HepG2 (cell line): ENCODE data around the gene RPP14. TPM values are rescaled to one million over a fixed set of nuclear protein-coding genes. Genes with fewer than 3 reads are reported as not detected.
A peak's percentile ranks its signal among the peaks of the same experiment; 100 is the strongest.

Experiments used
- BRD4 ChIP-seq: sonication (generic); formaldehyde crosslinking; IDR thresholded peaks from 2 replicates; pipeline ENCODE4 v1.4.0; 2020; ENCODE audit warnings: missing genetic modification reagents
- CEBPB ChIP-seq: IDR thresholded peaks from 2 replicates; pipeline ENCODE4 v1.6.1; 2011; ENCODE audit warnings: low read depth, low read length, improper control_type of control experiment, borderline replicate concordance
- ETV6 ChIP-seq: sonication (generic); formaldehyde crosslinking; conservative IDR thresholded peaks from 2 replicates; pipeline ENCODE4 v1.4.0; 2020; ENCODE audit warnings: missing genetic modification reagents
- MIER3 ChIP-seq: IDR thresholded peaks from 2 replicates; pipeline ENCODE4 v1.6.1; 2016; ENCODE audit warnings: missing compliant biosample characterization, borderline replicate concordance
- PHF20 ChIP-seq: sonication (generic); formaldehyde crosslinking; IDR thresholded peaks from 2 replicates; pipeline ENCODE4 v1.5.0; 2020; ENCODE audit warnings: mild to moderate bottlenecking, missing genetic modification reagents
- RFX5 ChIP-seq: IDR thresholded peaks from 2 replicates; pipeline ENCODE4 v1.6.1; 2011; ENCODE audit warnings: low read depth, low read length, improper control_type of control experiment
- SPEN ChIP-seq: sonication (generic); formaldehyde crosslinking; IDR thresholded peaks from 2 replicates; pipeline ENCODE4 v1.5.1; 2020; ENCODE audit warnings: low read depth, mild to moderate bottlenecking, missing genetic modification reagents
- ZBTB39 ChIP-seq: sonication (generic); formaldehyde crosslinking; IDR thresholded peaks from 2 replicates; pipeline ENCODE4 v1.5.0; 2020; ENCODE audit warnings: missing genetic modification reagents
- ZFP36L1 ChIP-seq: sonication (generic); formaldehyde crosslinking; IDR thresholded peaks from 2 replicates; pipeline ENCODE4 v1.8.0; 2022; ENCODE audit warnings: mild to moderate bottlenecking, missing genetic modification reagents, moderate library complexity
- ZFP41 ChIP-seq: sonication (generic); formaldehyde crosslinking; IDR thresholded peaks from 2 replicates; pipeline ENCODE4 v1.4.0; 2020; ENCODE audit warnings: mild to moderate bottlenecking, missing genetic modification reagents, borderline replicate concordance
- ZGPAT ChIP-seq: IDR thresholded peaks from 2 replicates; pipeline ENCODE4 v1.6.1; 2016; ENCODE audit warnings: mild to moderate bottlenecking
- ZNF274 ChIP-seq: sonication (generic); formaldehyde crosslinking; IDR thresholded peaks from 2 replicates; pipeline ENCODE4 v1.5.1; 2020; ENCODE audit warnings: mild to moderate bottlenecking, missing genetic modification reagents
- ZNF326 ChIP-seq: sonication (generic); formaldehyde crosslinking; IDR thresholded peaks from 2 replicates; pipeline ENCODE4 v1.4.0; 2020; ENCODE audit warnings: missing genetic modification reagents, borderline replicate concordance
- ZNF574 ChIP-seq: sonication (generic); formaldehyde crosslinking; IDR thresholded peaks from 2 replicates; pipeline ENCODE4 v1.4.0; 2020; ENCODE audit warnings: missing genetic modification reagents
- ZNF670 ChIP-seq: sonication (generic); formaldehyde crosslinking; IDR thresholded peaks from 2 replicates; pipeline ENCODE4 v1.8.0; 2022; ENCODE audit warnings: mild to moderate bottlenecking, missing genetic modification reagents, borderline replicate concordance
- ZNF781 ChIP-seq: sonication (generic); formaldehyde crosslinking; IDR thresholded peaks from 2 replicates; pipeline ENCODE4 v1.5.1; 2020; ENCODE audit warnings: borderline replicate concordance, mild to moderate bottlenecking, missing genetic modification reagents; ENCODE audit errors: not compliant biosample characterization
- polyA plus RNA-seq, 8 experiments: library from polyadenylated mRNA; depleted of rRNA in 3 of 8; stranded (reverse) in 7 of 8; unstranded in 1 of 8; fragments of >200 nt; fragmentation: Illumina TruSeq in 4 of 8; extraction: Trizol in 4 of 8; gene quantifications; 2 replicates each; pipeline versions ENCODE4 v1.2.1 to v1.2.3, GENCODE V29; 2011 to 2016; ENCODE audit warnings: low read depth in 4 of 8, missing spikeins in 1 of 8, mixed read lengths in 1 of 8; ENCODE audit not compliant: insufficient read depth in 1 of 8
- total RNA-seq, 5 experiments: library from RNA; depleted of rRNA; stranded (reverse); fragments of >200 nt; fragmentation: Illumina TruSeq; extraction: Trizol; gene quantifications; 2 replicates each; pipeline ENCODE4 v1.2.3, GENCODE V29; 2016; ENCODE audit warnings: low read depth in 1 of 5
- TF ChIP-seq, protein P1 (sequence below): sonication (generic); formaldehyde crosslinking; IDR thresholded peaks from 2 replicates; pipeline ENCODE4 v1.8.1; 2023; ENCODE audit warnings: mild to moderate bottlenecking, missing genetic modification reagents
- TF ChIP-seq, protein P2 (sequence below): sonication (generic); formaldehyde crosslinking; IDR thresholded peaks from 2 replicates; pipeline ENCODE4 v1.9.0; 2021; ENCODE audit warnings: missing genetic modification reagents, mild to moderate bottlenecking, borderline replicate concordance
- TF ChIP-seq, protein P3 (sequence below): sonication (generic); formaldehyde crosslinking; conservative IDR thresholded peaks from 2 replicates; pipeline ENCODE4 v1.4.0; 2020; ENCODE audit warnings: missing genetic modification reagents

RPP14 gene
- total and polyA plus RNA-seq, 2 of the 13 experiments (the other 11 are each of a cell fraction or from before 2014, with no cell fraction given) = 15.4 to 16.2 TPM

DNA sequence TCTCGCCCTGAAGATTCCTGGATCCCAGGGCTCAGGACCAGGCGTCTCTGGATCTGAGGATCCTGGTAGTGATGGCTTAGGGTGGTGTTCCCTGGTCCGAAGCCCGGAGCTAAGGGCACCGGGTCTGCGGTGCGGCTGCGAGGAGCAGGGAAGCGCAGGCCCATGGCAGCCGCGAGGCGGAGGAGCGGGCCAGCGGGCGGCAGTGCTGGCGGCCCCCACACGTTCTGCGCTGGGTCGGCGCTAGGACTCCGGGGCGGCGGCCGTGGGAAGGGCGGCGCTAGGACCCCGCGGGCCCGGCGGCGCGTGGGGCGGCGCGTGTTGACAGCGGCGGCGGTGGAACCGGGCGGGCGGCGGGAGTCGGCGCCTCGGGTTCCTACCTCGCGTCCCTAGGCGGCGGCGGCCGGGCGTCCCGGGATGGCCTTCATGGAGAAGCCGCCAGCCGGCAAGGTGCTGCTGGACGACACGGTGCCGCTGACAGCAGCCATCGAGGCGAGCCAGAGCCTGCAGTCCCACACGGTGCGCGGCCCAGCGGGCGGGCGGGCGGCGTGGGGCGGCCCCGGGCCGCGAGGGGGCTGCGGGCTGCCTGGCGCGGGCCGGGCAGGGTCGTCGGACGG, 26.6 kb downstream of the RPP14 start, which contains the start of gene PXK (continued):
- peak; percentile 88 for TF ChIP-seq ZNF574 (CRISPR knock-in tag)
- no peak for TF ChIP-seq ZNF781 (CRISPR knock-in tag)
- TF ChIP-seq PHF20 (CRISPR knock-in tag) = no peak
- TF ChIP-seq ZNF670 (CRISPR knock-in tag) = no peak
- TF ChIP-seq, protein P1, sequence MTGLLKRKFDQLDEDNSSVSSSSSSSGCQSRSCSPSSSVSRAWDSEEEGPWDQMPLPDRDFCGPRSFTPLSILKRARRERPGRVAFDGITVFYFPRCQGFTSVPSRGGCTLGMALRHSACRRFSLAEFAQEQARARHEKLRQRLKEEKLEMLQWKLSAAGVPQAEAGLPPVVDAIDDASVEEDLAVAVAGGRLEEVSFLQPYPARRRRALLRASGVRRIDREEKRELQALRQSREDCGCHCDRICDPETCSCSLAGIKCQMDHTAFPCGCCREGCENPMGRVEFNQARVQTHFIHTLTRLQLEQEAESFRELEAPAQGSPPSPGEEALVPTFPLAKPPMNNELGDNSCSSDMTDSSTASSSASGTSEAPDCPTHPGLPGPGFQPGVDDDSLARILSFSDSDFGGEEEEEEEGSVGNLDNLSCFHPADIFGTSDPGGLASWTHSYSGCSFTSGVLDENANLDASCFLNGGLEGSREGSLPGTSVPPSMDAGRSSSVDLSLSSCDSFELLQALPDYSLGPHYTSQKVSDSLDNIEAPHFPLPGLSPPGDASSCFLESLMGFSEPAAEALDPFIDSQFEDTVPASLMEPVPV (CRISPR knock-in tag) = no peak
- TF ChIP-seq RFX5 = no peak
- no peak for TF ChIP-seq ZGPAT (CRISPR knock-in tag)
- no peak for TF ChIP-seq BRD4 (CRISPR knock-in tag)
- no peak for TF ChIP-seq ZNF326 (CRISPR knock-in tag)
- 0 out of 2 replicates have a peak, but pooled peaks have one; percentile 21 for TF ChIP-seq MIER3
- no peak for TF ChIP-seq CEBPB
- TF ChIP-seq ZFP41 = no peak
- no peak for TF ChIP-seq ETV6
- no peak; the same call in 1 of the 2 replicates for TF ChIP-seq ZNF274 (CRISPR knock-in tag)
- TF ChIP-seq ZFP36L1 = no peak
- TF ChIP-seq, protein P2, sequence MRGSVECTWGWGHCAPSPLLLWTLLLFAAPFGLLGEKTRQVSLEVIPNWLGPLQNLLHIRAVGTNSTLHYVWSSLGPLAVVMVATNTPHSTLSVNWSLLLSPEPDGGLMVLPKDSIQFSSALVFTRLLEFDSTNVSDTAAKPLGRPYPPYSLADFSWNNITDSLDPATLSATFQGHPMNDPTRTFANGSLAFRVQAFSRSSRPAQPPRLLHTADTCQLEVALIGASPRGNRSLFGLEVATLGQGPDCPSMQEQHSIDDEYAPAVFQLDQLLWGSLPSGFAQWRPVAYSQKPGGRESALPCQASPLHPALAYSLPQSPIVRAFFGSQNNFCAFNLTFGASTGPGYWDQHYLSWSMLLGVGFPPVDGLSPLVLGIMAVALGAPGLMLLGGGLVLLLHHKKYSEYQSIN (CRISPR knock-in tag) = no peak
- peak; percentile 76; the same call in 1 of the 2 replicates for TF ChIP-seq SPEN (CRISPR knock-in tag)
- TF ChIP-seq, protein P3, sequence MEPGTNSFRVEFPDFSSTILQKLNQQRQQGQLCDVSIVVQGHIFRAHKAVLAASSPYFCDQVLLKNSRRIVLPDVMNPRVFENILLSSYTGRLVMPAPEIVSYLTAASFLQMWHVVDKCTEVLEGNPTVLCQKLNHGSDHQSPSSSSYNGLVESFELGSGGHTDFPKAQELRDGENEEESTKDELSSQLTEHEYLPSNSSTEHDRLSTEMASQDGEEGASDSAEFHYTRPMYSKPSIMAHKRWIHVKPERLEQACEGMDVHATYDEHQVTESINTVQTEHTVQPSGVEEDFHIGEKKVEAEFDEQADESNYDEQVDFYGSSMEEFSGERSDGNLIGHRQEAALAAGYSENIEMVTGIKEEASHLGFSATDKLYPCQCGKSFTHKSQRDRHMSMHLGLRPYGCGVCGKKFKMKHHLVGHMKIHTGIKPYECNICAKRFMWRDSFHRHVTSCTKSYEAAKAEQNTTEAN (CRISPR knock-in tag) = 0 out of 2 replicates have a peak, but pooled peaks have one; percentile 46
- no peak; the same call in 1 of the 2 replicates for TF ChIP-seq ZBTB39 (CRISPR knock-in tag)
